NCI-H128 (cell line): ENCODE measurements around the gene ANO2.

Experiments
- DNase-seq: peaks from one replicate; lab custom pipeline; 2025; ENCODE audit not compliant: unreplicated experiment; lab: John Stamatoyannopoulos, UW

Gene ANO2

DNA sequence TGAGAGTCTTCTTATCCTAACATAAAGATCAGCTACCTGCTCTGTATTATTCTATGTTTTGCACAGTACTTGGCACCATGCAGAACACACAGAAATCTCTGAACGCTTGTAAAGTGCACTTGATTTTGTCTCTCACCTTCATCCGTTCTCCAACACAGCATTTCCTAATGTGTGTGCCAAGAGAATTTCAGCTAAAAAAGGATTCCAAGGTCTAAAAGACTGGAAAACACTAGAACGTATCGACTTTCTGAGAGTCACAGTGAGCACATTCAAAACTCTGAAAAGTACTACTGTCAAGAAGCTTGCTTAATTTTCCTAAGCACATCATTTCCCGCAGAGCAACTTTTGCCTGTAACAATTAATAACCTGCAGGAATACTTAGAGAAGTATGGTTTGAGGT, 211.1 kb downstream of the ANO2 start:
- no peak for DNase-seq

DNA sequence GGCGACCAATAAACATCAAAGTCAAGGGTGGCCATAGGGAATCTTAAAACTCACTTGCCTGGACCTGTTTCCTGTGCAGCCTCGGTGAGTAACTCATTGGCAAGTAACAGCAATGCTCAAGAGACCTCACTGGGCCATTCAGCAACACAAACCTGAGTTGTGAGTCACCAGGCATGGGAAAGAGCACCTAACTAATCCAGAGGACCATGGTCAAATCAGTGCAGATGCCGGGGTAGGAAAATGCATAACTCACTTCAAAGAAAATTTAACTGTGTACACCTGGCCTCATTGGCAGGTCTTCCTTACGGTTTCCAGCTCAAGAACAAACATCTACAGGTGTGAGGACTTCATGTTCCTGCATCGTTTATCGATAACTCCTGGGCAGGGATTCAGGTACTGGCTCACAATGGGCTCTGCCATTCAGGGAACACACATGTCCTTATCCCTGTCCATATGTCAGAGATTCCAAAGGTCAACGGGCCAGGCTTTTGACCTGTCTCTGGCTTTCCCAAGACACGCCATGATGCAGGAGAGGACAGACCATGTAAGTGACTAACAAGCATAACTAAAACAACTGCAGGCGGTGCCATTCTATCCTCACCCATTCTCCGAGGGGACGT, 211.8 kb downstream of the ANO2 start:
- no peak for DNase-seq

DNA sequence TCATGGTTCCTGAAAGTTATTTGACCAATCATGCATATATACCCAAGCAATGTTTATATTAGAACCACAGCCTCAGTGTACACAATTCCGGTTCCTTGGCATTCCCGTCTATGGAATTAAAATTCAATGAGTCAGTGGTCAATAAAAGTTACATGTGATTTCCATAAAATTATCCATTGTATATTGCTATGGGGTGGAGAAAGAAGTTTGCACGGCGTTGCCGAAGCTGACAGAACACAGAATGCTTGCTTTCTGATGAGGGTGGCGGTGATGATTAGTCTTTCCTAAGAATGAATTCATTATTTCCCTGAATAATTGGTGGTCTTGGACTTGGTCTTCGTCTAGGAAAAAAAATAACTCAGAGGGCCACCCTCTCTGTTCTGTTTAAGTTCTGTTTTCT, 214.1 kb downstream of the ANO2 start:
- no peak for DNase-seq

DNA sequence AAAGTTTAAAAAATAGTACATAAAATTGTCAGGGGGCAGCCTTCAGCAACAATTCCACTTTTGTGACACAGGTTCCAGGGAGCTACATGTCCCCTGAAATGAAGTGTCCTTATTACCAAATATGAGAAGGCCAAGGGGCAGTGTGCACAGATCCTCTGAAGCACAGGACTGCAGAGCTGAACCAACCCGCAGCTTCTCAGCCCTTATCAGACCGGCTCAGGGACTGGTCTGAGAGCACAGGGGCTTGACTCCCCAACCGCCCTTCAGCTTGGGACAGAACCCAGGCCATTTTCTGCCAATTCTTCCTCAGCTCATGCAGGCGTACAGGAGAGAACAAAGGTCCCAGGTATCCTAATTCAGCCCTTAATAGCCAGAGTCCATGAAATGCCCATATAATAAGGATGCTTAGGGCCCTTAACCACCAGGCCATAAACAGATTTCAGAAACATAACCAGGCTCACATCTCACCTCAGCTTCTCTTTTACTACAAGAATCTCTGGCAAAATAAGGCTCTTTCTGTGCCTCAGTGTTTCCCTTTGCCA, 221.3 kb downstream of the ANO2 start:
- no peak for DNase-seq

DNA sequence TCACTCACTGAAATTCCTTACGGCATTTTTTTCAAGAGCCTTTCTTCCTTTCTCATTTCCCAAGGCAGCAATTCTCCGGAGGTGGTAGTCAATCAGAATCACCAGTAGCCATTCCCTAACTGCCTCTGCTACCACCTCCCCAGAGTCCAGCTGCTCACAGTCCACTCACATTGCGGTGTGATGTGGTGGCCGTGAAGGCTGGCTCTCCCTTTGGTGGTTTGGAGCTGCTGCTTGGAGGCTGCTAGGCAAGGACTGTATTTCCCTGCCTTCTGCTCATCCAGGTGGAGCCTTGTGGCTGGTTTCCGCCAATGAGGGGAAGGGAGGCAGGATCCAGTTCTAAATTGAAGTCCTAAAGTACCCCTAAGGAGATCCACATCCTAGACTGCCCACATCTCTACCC, 222.0 kb downstream of the ANO2 start:
- no peak for DNase-seq

DNA sequence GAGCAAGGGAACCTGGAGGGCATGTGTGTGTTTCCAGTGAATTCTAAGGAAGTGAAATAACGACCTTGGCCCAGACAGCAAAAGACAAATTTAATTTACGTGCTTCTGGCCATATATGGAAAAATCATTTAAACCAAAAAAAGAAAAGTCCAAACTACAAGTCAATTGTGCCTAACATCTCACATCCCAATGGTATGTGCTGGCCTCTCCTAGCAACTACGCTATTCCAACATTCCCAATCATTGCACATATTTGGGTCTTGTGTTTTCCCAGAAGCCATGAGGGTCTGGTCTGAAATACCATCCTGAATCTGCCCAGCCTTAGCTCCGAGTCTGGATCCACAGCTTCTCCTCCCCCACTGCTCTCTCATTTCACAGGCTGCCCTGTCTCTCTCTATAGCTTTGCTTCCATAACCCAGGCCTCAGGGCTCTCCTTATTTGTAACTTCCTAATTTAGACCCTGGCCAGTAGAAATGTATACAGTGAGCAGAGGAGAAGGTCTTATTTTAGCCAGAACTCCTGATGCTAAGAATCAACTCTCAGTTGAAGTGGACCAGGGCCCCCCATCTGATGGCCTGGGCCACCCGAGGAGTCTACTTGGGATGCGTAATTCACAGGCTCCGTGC, 224.6 kb downstream of the ANO2 start:
- DNase-seq, result no peak

DNA sequence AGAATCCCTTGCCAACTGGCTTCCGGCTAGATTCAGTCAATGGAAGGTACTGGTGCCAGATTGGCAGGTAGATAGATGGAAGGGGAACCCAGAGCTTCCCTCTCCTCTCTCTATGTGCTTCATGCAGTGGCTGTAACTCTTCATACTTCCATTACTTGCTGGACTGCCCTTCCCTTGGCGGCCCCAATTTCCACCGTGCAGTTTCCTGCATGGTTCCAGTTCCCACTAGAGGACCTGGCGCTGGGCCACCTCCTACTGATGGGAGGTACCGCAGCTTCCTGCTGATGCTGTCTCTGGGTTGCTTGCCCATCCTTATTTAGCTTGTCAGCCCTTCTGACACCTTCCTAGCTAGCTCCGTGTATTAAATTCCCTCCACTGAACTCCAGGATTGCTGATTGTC, 226.4 kb downstream of the ANO2 start:
- DNase-seq, result no peak

DNA sequence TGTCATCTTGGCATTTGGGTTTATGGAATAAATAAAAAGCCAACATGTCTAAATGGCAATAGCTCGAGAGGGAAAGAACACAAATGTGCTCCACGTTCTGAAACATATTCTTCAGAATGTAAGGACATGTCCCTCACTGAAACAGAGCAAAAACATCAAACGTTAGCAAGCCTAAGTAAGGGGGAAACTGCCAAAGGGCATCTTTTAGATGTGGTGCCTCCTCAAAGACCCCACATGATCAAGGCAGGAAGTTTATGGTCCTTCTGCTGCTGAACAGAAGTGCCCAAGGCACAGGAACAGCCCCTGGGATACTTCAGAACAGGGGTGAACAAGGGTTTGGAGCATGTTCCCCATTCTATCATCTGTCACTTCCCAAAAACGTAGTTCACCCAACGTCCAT, 227.0 kb downstream of the ANO2 start:
- no peak for DNase-seq

DNA sequence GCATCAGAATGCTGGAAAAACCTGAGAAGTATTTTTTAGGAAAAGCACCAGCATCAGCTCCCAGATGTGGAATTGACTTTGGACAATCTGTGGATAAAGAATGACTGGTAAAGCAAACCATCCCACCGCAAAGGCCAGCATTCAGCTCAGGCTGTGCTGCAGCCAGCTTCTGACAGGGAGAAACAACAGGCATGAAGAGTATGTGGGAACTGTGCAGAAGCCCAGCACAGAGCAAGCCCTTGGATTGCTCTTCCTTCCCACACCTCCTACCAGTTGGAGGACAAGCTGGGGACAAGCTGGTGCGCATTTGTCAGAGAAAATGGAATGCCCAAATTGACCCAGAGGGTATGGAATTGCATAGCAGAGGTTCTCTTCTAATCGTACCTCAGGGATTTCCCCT, 228.1 kb downstream of the ANO2 start:
- no peak for DNase-seq

DNA sequence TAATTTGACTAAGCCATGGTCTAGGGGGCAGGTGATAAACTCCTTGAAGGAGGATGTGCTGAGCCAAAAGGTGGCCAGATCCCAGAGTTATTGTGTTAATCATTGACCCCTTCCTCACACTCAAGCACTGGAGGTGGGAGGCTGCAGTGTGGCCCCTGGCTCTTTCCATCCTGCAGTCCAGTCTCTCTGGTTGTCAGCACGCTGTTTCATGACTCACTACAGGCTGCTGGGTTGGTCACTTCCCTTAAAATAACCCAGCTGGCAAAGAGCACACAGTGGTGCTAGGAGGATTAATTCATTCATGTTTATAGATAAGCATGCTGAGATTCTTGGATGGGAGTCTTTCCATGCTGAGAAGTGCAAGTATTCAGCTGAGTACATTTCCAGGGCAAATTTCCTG, 228.9 kb downstream of the ANO2 start:
- no peak for DNase-seq

DNA sequence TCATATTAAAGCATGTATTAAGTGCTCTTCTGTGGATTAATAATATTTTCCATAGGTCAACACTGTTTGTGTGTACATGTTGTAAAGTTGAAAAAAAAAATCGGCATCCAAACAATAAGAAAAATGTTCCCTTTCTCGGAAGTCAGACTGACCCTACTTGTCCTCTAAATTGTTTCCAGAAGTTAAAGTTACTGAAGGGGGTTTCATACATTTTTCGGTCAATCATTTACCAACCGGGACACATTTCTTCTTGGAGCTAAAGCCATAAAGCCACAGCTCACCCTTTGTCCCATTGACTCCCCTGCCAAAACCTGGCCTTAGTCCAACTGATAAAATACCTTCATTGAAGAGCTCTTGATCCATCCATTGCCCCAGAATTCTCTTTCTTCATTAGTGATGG, 230.0 kb downstream of the ANO2 start:
- DNase-seq, result no peak

DNA sequence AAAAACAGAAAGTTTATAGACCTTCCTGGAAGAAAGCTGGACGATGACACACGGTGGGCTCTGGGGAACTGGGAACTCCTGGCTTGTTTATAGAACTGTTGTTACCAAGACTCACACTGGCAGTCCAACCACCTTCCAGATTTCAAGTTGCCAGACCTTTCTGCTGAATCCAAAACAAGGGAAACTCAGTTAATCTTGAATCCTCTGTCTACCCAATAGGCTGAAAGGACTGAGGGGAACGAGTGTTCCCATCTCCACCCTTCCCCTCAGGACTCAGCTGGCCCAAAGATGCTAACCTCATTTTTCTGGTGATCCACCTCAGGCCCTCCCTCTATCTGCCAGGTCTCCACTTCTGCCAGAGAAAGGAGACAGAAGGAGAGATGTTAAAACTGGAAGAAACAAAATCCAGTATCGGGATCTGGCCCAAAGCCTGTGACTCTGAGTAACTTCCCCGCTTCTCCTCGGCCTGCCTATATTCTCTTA, 231.4 kb downstream of the ANO2 start:
- DNase-seq, result no peak

DNA sequence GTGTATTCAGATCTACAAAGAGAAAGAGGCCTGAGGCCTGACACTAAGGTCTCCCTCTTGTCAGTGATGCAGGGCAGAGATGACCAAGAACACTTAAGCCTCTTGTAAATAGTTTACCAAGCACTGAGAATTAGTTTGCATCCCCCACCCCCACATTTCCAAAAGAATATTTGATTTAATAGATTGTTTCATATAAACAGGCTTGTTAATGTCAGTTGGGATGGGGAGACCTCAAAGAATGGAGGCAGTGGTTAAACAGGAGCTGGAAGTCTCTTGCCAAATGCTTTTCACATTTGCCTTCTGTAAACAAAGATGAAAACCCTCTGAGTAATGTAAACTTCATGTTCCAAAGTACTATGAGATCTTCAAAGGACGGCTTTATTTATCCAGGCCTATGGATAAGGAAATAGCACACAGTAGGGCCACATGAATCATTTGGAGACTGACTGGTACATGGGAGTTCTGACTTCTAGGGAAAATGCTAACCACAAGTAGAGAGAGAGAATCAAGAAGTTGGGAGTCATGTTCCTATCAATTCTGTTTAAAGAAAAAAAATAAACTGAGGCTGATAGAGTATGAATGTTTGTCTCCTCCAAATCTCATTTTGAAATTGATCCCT, 234.7 kb downstream of the ANO2 start:
- no peak for DNase-seq

DNA sequence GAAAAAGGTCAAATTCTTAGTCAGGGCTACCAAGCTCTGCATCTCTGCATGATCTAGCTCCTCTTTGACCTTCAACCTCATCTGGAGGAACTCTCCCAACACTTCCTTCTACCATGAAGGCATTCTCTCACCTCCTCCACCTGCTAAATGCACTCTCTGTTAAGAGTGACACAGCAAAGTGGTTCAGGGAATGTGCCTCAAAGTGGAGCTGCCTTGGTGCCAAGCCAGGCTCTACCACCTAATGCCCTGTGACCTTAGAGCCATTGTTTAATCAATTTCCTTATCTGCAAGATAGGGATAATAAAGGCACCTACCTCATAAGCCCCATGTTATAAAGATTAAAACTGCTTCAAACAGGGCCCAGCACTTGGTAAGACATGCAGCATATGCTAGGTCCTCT, 236.7 kb downstream of the ANO2 start:
- DNase-seq, result no peak

DNA sequence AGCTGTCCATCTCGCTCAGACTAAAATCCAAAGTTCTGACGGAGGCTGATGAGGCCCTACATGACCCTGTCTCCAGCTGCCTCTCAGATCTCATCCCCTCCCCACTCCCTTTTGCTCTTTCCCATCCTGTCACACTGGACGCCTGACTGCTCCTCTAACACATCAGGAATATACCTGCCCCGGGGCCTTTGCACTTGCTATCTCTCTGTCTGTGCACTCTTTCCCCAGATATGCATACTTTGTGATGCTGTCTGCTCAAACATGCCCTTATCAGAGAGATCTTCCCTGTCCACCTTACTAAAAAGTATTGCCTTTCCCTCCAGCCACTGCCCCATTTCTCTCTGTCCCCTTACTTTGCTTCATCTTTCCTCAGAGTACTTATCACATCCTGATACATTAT, 238.8 kb downstream of the ANO2 start:
- DNase-seq, result no peak

DNA sequence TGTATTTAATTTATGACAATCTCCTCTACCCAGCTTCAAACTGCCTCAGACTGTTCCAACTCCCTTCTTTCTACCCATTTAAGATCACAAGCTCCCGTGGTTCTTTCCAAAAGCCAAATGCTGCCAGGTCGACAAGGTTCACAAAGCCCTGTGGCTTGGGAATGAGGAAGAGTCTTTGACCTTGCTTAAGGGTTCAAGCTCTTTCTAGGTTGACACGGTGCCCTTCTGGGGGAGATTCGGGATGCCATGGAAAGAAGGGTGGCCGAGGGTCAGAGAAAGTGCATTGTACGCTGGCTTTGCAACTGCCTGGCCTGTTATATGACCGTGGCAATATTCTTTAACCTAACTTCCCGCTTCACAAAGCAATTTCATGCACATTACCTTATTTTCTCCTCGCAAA, 239.3 kb downstream of the ANO2 start:
- no peak for DNase-seq

DNA sequence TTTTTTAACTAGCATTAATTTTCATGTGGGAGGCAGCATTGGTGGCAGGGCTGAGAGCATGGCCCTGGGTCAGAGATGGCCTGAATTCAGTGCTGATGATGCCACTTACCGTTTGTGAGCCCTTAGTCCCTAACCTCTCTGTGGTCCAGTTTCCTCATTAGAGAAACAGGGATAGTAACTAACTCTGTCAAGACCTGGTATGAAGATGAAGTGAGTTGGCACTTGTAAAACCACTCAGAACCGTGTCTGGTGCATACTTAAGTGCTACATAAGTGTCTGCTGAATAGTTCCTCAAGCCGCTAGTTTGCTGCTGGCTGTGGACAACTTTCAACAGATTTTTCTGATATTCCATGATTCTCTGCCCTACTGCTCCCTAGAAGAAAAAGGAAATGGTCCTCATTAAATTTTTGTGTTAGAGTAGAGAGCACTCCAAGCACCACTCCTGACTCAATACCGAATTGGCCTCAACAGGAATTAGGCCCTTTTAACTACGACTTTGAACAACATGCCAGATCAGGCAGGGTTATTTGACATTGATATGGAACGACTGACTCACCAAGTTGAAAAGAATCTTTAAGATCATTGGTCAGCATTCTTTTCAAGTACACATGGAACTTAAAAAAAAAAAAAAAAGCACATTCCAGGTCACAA, 250.2 kb downstream of the ANO2 start:
- no peak for DNase-seq

DNA sequence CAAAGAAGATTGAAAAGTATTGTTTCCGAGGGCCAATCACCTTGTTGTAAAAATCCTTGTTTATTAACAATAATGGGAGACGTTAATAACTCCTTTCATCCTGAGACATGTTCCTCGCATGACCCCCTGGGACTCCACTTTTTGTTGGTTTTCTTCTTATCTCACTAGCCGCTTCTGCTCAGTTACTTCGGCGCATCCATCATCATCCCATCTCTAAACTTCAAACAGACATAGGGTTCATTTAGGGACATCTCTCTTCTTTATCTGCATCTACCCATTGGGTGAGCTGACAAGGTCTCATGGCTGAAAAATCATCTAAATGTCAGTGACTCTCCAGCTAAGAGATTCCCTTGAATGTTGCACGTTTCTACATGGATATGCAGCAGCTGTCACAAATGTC, 252.2 kb downstream of the ANO2 start:
- DNase-seq, result no peak

DNA sequence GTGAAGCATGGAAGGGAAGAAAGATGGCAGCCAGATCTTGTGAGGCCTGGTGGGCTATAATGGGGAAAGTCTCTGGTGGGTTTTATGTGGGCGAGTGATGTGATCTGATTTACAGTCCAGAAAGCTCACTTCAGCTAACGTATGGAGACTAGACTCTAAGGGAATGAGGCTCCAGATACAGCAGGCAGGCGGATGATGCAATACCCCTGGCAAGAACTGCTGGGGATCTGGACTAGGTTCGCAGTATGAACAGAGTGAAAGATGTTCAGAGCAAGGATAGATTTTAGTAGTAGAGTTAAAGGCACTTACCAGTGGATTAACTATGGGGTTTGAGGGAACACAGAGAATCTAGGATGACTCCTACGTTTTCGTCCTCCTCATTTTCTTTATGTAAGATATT, 253.1 kb downstream of the ANO2 start:
- no peak for DNase-seq

DNA sequence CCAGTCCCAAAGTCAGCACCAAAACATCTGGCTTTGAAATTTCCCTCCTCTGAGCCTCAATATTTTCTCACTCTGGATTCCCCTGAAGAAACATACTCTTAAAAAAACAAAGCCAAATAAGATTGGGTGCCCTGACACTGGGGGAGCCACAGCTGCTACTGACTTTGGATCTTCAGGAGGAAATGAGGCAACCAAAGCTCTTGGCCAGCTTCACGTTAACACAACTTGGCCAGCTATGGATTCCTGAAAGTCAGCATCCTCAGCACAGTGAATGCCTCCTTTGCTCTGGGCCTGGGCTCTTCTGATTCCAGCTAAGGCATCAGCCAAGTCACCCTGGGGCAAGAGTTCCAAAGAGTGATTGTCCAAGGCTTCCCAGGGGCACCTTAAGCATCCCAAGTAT, 254.8 kb downstream of the ANO2 start:
- no peak for DNase-seq

DNA sequence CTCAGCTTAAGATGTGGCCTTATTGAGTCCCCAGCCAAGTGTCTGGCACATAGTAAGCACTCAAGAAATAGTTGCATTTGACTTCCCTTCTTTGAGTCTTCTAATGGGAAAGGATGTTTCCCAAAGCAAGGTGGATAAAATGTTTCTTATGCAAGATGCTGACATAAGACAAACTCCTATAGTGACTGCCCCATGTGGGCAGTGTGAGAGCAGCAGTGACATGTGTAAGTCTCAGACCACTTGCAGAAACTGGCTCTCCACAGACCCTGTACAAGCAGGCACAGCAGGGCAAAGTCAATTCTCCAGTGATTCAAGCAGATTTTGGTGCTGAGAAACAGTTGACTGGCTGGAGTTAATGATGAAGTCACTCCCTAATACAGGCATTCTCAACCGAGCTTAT, 255.3 kb downstream of the ANO2 start:
- no peak for DNase-seq

DNA sequence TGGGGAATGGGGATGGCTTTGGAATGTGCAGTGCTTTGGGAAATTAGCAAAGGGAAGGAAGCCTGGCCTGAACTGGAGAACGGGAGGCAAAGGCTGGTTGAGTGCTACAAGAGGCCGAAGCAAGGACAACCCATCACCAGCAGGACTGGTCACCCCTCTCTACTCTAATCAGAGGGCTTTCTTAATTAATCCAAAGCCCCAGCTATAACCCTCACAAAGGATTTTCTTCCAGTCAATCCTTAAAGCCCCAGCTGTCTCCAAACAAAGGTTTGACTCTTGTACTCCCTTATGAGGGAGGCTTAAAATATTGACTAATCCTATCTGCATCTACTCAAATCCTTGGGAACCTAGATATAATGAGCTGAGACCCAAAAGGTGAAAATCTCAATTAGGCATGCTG, 256.8 kb downstream of the ANO2 start:
- DNase-seq, result no peak
